H1 (cell line): ENCODE results near the gene ACER1. TPM values are rescaled to one million over a fixed set of nuclear protein-coding genes. Genes with fewer than 3 reads are reported as not detected.

Experiments used
- CTCF ChIA-PET: fragments of 300-600 bp; sonication (Branson Sonifier 250); formaldehyde crosslinking; loops from one replicate; lab custom pipeline; 2021; ENCODE audit not compliant: partially characterized antibody; lab: Charles Lee
- POLR2A ChIA-PET: fragments of 300-600 bp; sonication (Branson Sonifier 250); formaldehyde crosslinking; loops from one replicate; lab custom pipeline; 2021; ENCODE audit warnings: inconsistent platforms; ENCODE audit not compliant: partially characterized antibody; lab: Charles Lee
- DNase-seq, 2 experiments: peaks; one replicate each; pipeline versions ENCODE4 v3.0.0 to v3.0.0-alpha.2; 2010 to 2022; ENCODE audit warnings: low spot score in 2 of 2, low read depth in 1 of 2, mixed read lengths in 1 of 2
- FAIRE-seq: peaks from 2 replicates; lab custom pipeline; 2011; peaks lifted over from hg19 to GRCh38; lab: Jason Lieb, UNC
- H2AFZ ChIP-seq: 2 replicates; pipeline ENCODE4 v1.8.1; 2012; ENCODE audit warnings: low read length, inconsistent platforms
- H2AK5ac ChIP-seq: 2 replicates; pipeline ENCODE4 v1.6.1; 2013; ENCODE audit warnings: low read depth, low read length
- H2BK120ac ChIP-seq: replicated peaks from 2 replicates; pipeline ENCODE3; 2013; ENCODE audit warnings: low read depth, low read length, inconsistent platforms
- H2BK12ac ChIP-seq: 2 replicates; pipeline ENCODE4 v1.6.1; 2013; ENCODE audit warnings: low read depth, low read length
- H2BK15ac ChIP-seq: 2 replicates; pipeline ENCODE4 v1.6.1; 2013; ENCODE audit warnings: low read length
- H2BK20ac ChIP-seq: 2 replicates; pipeline ENCODE4 v1.6.1; 2013; ENCODE audit warnings: low read length
- H2BK5ac ChIP-seq: 2 replicates; pipeline ENCODE4 v1.6.1; 2013; ENCODE audit warnings: low read depth, low read length
- H3K14ac ChIP-seq: 2 replicates; pipeline ENCODE4 v1.6.1; 2013; ENCODE audit warnings: inconsistent platforms; ENCODE audit not compliant: insufficient read length
- H3K18ac ChIP-seq: 2 replicates; pipeline ENCODE4 v1.6.1; 2013; ENCODE audit warnings: low read length; ENCODE audit errors: extremely low read depth
- H3K23ac ChIP-seq: 2 replicates; pipeline ENCODE4 v1.6.1; 2013; ENCODE audit warnings: inconsistent platforms; ENCODE audit not compliant: insufficient read length
- H3K23me2 ChIP-seq: 2 replicates; pipeline ENCODE4 v1.6.1; 2013; ENCODE audit warnings: low read depth, low read length
- H3K27ac ChIP-seq: 2 replicates; pipeline ENCODE4 v1.6.1; 2011; ENCODE audit warnings: low read depth, low read length, inconsistent platforms
- H3K27me3 ChIP-seq, 4 experiments: replicated peaks in 1 of 4; 1 replicate in 1 of 4; 2 replicates in 3 of 4; pipeline versions ENCODE4 v1.6.1 to v1.8.1; 2011 to 2013; ENCODE audit warnings: low read length in 3 of 4, mild to moderate bottlenecking in 3 of 4, inconsistent platforms in 2 of 4, mixed read lengths in 2 of 4, moderate library complexity in 1 of 4; ENCODE audit not compliant: control insufficient read depth in 3 of 4, insufficient read depth in 3 of 4; ENCODE audit errors: extremely low read depth in 1 of 4
- H3K36me3 ChIP-seq, 4 experiments: 2 replicates each; pipeline versions ENCODE4 v1.6.1 to v1.8.1; 2011 to 2013; ENCODE audit warnings: mild to moderate bottlenecking in 4 of 4, low read length in 3 of 4, moderate library complexity in 2 of 4, control low read depth in 1 of 4, inconsistent platforms in 1 of 4; ENCODE audit not compliant: insufficient read depth in 4 of 4, control insufficient read depth in 2 of 4
- H3K4ac ChIP-seq: replicated peaks from 2 replicates; pipeline ENCODE3; 2013; ENCODE audit warnings: low read length, low read depth, mixed read lengths, inconsistent platforms; ENCODE audit not compliant: insufficient read length
- H3K4me1 ChIP-seq, 4 experiments: replicated peaks in 1 of 4; 1 replicate in 1 of 4; 2 replicates in 3 of 4; pipeline versions ENCODE4 v1.6.1 to v1.8.1; 2011 to 2013; ENCODE audit warnings: low read length in 3 of 4, inconsistent platforms in 2 of 4, mixed read lengths in 1 of 4; ENCODE audit not compliant: insufficient read depth in 4 of 4, control insufficient read depth in 3 of 4
- H3K4me2 ChIP-seq, 2 experiments: 2 replicates each; pipeline versions ENCODE4 v1.6.1 to v1.8.1; 2011 to 2013; ENCODE audit warnings: low read depth in 2 of 2, low read length in 2 of 2, control low read depth in 1 of 2, inconsistent platforms in 1 of 2, mild to moderate bottlenecking in 1 of 2; ENCODE audit not compliant: insufficient read depth in 1 of 2
- H3K4me3 ChIP-seq, 4 experiments: fragments of 200-600, 300-600 bp in 1 of 4; sonication (generic), shearing (Covaris generic), sonication (Bioruptor Twin) in 1 of 4; 2 replicates each; pipeline versions ENCODE4 v1.5.1 to v1.8.1; 2011 to 2016; ENCODE audit warnings: low read length in 4 of 4, low read depth in 3 of 4, control low read depth in 2 of 4, inconsistent platforms in 2 of 4, mild to moderate bottlenecking in 2 of 4, mixed read lengths in 1 of 4, moderate library complexity in 1 of 4; ENCODE audit not compliant: insufficient read depth in 2 of 4; ENCODE audit errors: extremely low read depth in 1 of 4
- H3K56ac ChIP-seq: replicated peaks from 2 replicates; pipeline ENCODE3; 2013; ENCODE audit warnings: low read depth, mild to moderate bottlenecking, mixed read lengths, low read length, inconsistent platforms; ENCODE audit not compliant: insufficient read length
- H3K79me1 ChIP-seq: 2 replicates; pipeline ENCODE4 v1.6.1; 2013; ENCODE audit warnings: low read depth, low read length, control low read depth
- H3K79me2 ChIP-seq, 2 experiments: 2 replicates each; pipeline versions ENCODE4 v1.6.1 to v1.8.1; 2012 to 2013; ENCODE audit warnings: low read length in 2 of 2, mild to moderate bottlenecking in 2 of 2, inconsistent platforms in 1 of 2; ENCODE audit not compliant: insufficient read depth in 2 of 2, control insufficient read depth in 1 of 2
- H3K9ac ChIP-seq, 4 experiments: replicated peaks in 1 of 4; 1 replicate in 1 of 4; 2 replicates in 3 of 4; pipeline versions ENCODE4 v1.6.1 to v1.8.1; 2011 to 2013; ENCODE audit warnings: low read depth in 3 of 4, low read length in 3 of 4, control low read depth in 2 of 4, mild to moderate bottlenecking in 2 of 4, moderate library complexity in 2 of 4, inconsistent platforms in 1 of 4; ENCODE audit errors: extremely low read depth in 1 of 4
- H3K9me3 ChIP-seq, 2 experiments: 2 replicates each; pipeline versions ENCODE4 v1.6.1 to v1.8.1; 2012 to 2013; ENCODE audit warnings: mild to moderate bottlenecking in 2 of 2, moderate library complexity in 2 of 2, control low read depth in 1 of 2, inconsistent platforms in 1 of 2, low read depth in 1 of 2, low read length in 1 of 2, mixed read lengths in 1 of 2; ENCODE audit not compliant: insufficient read depth in 2 of 2
- H4K20me1 ChIP-seq, 2 experiments: replicated peaks in 1 of 2; 2 replicates each; pipeline versions ENCODE3 to v1.8.1; 2011 to 2013; ENCODE audit warnings: inconsistent platforms in 2 of 2, low read length in 2 of 2, mild to moderate bottlenecking in 1 of 2; ENCODE audit not compliant: insufficient read depth in 2 of 2, control insufficient read depth in 1 of 2
- H4K5ac ChIP-seq: 2 replicates; pipeline ENCODE4 v1.6.1; 2013; ENCODE audit warnings: low read length, low read depth, mixed read lengths, inconsistent platforms; ENCODE audit not compliant: insufficient read length
- H4K8ac ChIP-seq: 2 replicates; pipeline ENCODE4 v1.8.0; 2013; ENCODE audit warnings: mild to moderate bottlenecking, moderate library complexity, low read length, inconsistent platforms; ENCODE audit not compliant: insufficient read depth; ENCODE audit errors: extremely low read depth
- H4K91ac ChIP-seq: replicated peaks from 2 replicates; pipeline ENCODE3; 2013; ENCODE audit warnings: low read length, mixed read lengths, inconsistent platforms; ENCODE audit not compliant: insufficient read length
- BACH1 ChIP-seq: IDR thresholded peaks from 2 replicates; pipeline ENCODE4 v1.6.1; 2012; ENCODE audit warnings: low read length, improper control_type of control experiment
- CBX5 ChIP-seq: fragments of 300-800, 300-1000 bp; sonication (generic); IDR thresholded peaks from 2 replicates; pipeline ENCODE4 v1.7.1; 2016; ENCODE audit warnings: antibody characterized with exemption, low read length, low read depth
- CTBP2 ChIP-seq: IDR thresholded peaks from 2 replicates; pipeline ENCODE4 v1.7.0; 2011; ENCODE audit warnings: borderline replicate concordance, mild to moderate bottlenecking, moderate library complexity, mixed read lengths, low read length; ENCODE audit not compliant: insufficient read depth, insufficient read length
- EP300 ChIP-seq, 2 experiments: IDR thresholded peaks; 1 replicate in 1 of 2; 2 replicates in 1 of 2; pipeline ENCODE4 v1.6.1; 2011 to 2012; ENCODE audit warnings: low read depth in 2 of 2, low read length in 2 of 2, mild to moderate bottlenecking in 2 of 2, borderline replicate concordance in 1 of 2, inconsistent platforms in 1 of 2, moderate library complexity in 1 of 2
- FOSL1 ChIP-seq: IDR thresholded peaks from 2 replicates; pipeline ENCODE4 v1.6.1; 2011; ENCODE audit warnings: mild to moderate bottlenecking, low read depth, low read length, moderate library complexity; ENCODE audit not compliant: insufficient read depth
- JUND ChIP-seq: IDR thresholded peaks from 2 replicates; pipeline ENCODE4 v1.6.1; 2011; ENCODE audit warnings: mild to moderate bottlenecking, improper control_type of control experiment, low read length
- KDM1A ChIP-seq: fragments of 200-600, 300-600 bp; sonication (generic); IDR thresholded peaks from 2 replicates; pipeline ENCODE4 v1.7.1; 2016; ENCODE audit warnings: mild to moderate bottlenecking, low read length, borderline replicate concordance
- RBBP5 ChIP-seq: IDR thresholded peaks from 2 replicates; pipeline ENCODE4 v1.7.1; 2012; ENCODE audit warnings: low read depth, mild to moderate bottlenecking, inconsistent platforms, low read length, moderate library complexity, borderline replicate concordance
- RFX5 ChIP-seq: IDR thresholded peaks from 2 replicates; pipeline ENCODE4 v1.6.1; 2011; ENCODE audit warnings: low read depth, low read length, improper control_type of control experiment, borderline replicate concordance
- RNF2 ChIP-seq: fragments of 200-900, 300-1000 bp; sonication (generic); IDR thresholded peaks from 2 replicates; pipeline ENCODE4 v1.7.1; 2016; ENCODE audit warnings: borderline replicate concordance, low read depth, mild to moderate bottlenecking, antibody characterized with exemption, low read length; ENCODE audit not compliant: poor library complexity, severe bottlenecking; ENCODE audit errors: missing control alignments
- SP2 ChIP-seq: IDR thresholded peaks from 2 replicates; pipeline ENCODE4 v1.6.1; 2012; ENCODE audit warnings: mild to moderate bottlenecking, low read length, inconsistent platforms
- SUZ12 ChIP-seq: fragments of 200-600 bp; sonication (generic); IDR thresholded peaks from 2 replicates; pipeline ENCODE4 v1.6.1; 2012; ENCODE audit warnings: mild to moderate bottlenecking, inconsistent platforms, low read length, moderate library complexity, mixed read lengths
- TBP ChIP-seq: IDR thresholded peaks from 2 replicates; pipeline ENCODE4 v1.6.1; 2011; ENCODE audit warnings: low read depth, low read length, improper control_type of control experiment
- YY1 ChIP-seq: IDR thresholded peaks from 2 replicates; pipeline ENCODE4 v1.6.1; 2011; ENCODE audit warnings: low read depth, mild to moderate bottlenecking, low read length
- WGBS, 2 experiments: shearing (Covaris generic) in 1 of 2; methylation state at CpG; one replicate each; pipeline versions ENCODE4 v1.1.6 to v1.1.7; 2013 to 2015; ENCODE audit warnings: low lambda C conversion rate in 2 of 2, mixed read lengths in 2 of 2, inconsistent platforms in 1 of 2, low coverage in 1 of 2, missing lambda C conversion rate in 1 of 2; ENCODE audit not compliant: insufficient replicate concordance in 2 of 2, insufficient coverage in 1 of 2, insufficient read length in 1 of 2; ENCODE audit errors: extremely low coverage in 1 of 2, missing lambda C conversion rate in 1 of 2; 5-methylcytosine and 5-hydroxymethylcytosine counted together
- polyA plus RNA-seq, 7 experiments: library from polyadenylated mRNA; depleted of rRNA in 3 of 7; stranded (reverse) in 5 of 7; unstranded in 2 of 7; fragments of >200 nt in 5 of 7; fragments of 200-250 nt in 2 of 7; gene quantifications; 1 replicate in 5 of 7; 2 replicates in 1 of 7; 4 replicates in 1 of 7; pipeline versions ENCODE4 v1.2.1 to v1.2.3, GENCODE V29; 2011 to 2013; ENCODE audit warnings: missing spikeins in 2 of 7, mixed read lengths in 2 of 7
- total RNA-seq: library from RNA; stranded (reverse); fragmentation: NEBNext Ultra II Directional; extraction: Animal tissue kit (Norgen Biotek cat#: 25700); gene quantifications from 2 replicates; pipeline ENCODE4 v1.2.1, GENCODE V29; 2021

Gene ACER1
- total and polyA plus RNA-seq, 2 of the 8 experiments (the other 6 are each of a cell fraction or from before 2014, with no cell fraction given) = 0.05 TPM; not detected in 1

DNA sequence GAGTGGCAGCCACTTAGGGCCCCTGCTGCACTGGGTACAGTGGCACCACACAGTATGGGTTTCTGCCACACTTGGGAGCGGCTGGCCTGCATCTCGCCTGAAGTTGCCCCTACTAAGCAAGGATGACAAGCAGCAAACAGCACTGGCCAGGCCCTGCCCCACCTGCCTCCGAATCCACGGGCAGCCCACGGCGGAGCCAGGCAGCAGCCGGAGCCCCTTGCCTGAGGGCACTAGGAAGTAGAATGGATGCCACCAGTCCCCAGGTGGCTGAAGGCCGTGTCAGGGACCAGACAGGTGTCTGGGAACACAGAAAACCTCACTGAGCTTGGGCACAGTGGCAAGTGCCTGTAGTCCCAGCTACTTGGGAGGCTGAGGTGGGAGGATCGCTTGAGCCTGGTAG, 73.0 kb downstream of the ACER1 start:
- Histone ChIP-seq H4K20me1 (peaks cover 4 to 21% of the 10 kb centered on the region in 2 experiments), H2AFZ (no peak overlapping the region), H4K91ac (no peak overlapping the region), H3K4me1 (no peaks in the 10 kb centered on the region; a peak in 4 of 7 replicates), H3K27me3 (no peaks in the 10 kb centered on the region), H2BK15ac (no peak overlapping the region), H3K36me3 (peaks cover 3 to 19% (median 15%) of the 10 kb centered on the region in 4 experiments; a peak in 6 of 8 replicates), H4K8ac (no peak overlapping the region), H3K9ac (no peak overlapping the region), H3K56ac (no peak overlapping the region), H3K4me2 (no peak overlapping the region), H3K14ac (no peak overlapping the region), H3K79me2 (peaks cover 0 to 62% of the 10 kb centered on the region in 2 experiments; a peak in 3 of 4 replicates), H3K23me2 (no peaks in the 10 kb centered on the region), H2AK5ac (no peak overlapping the region), H2BK5ac (no peak overlapping the region), H4K5ac (no peak overlapping the region), H3K79me1 (peaks cover 23% of the 10 kb centered on the region), H3K27ac (no peak overlapping the region), H3K9me3 (no peaks in the 10 kb centered on the region), H3K4me3 (no peak overlapping the region), H2BK120ac (no peak overlapping the region), H2BK20ac (no peak overlapping the region), H2BK12ac (no peak overlapping the region), H3K4ac (no peak overlapping the region), H3K23ac (no peak overlapping the region), H3K18ac (no peak overlapping the region)
- DNase-seq (no peak), FAIRE-seq (no peak)
- WGBS, 2 experiments = 92% methylated on average over 9 of the region's 9 CpGs; no CpG with 5 or more reads in 1 of the 2 experiments
- ChIA-PET CTCF (interaction anchor here (0.9 to 3.6 kb wide), 21 partner anchors 9 to 231 kb away, joined by 3 to 41 read pairs (median 7); no protein-coding TSS in a partner anchor), POLR2A (interaction anchor here (1.5 kb wide), 1 partner anchor 11 kb away, joined by 8 read pairs; no protein-coding TSS in a partner anchor)
- TF ChIP-seq FOSL1 = no peak
- no peak for TF ChIP-seq SUZ12
- no peak for TF ChIP-seq SP2
- TF ChIP-seq BACH1 = no peak
- no peak for TF ChIP-seq EP300 (IDR thresholded peaks at IDR 0.05; ENCODE audit: borderline replicate concordance in 1 of 2, low read depth in 2 of 2, low read length in 2 of 2)
- TF ChIP-seq RBBP5 = no peak
- no peak for TF ChIP-seq YY1
- TF ChIP-seq CBX5 = no peak
- no peak for TF ChIP-seq TBP
- no peak for TF ChIP-seq CTBP2
- TF ChIP-seq KDM1A = no peak
- TF ChIP-seq JUND = no peak
- TF ChIP-seq RFX5 = no peak
- no peak for TF ChIP-seq RNF2
